CD4-positive, alpha-beta T cell treated with Interleukin-15 for 1 hour (primary cell): ENCODE data around the gene TEX30.
"Not testable (repeated sequence)": the region's sequence is repeated elsewhere in the genome, so short reads cannot be mapped to it uniquely, and the experiment has no call there.

Experiments
- DNase-seq: peaks from one replicate; pipeline ENCODE4 v3.0.0-alpha.2; 2020

The TEX30 gene

DNA sequence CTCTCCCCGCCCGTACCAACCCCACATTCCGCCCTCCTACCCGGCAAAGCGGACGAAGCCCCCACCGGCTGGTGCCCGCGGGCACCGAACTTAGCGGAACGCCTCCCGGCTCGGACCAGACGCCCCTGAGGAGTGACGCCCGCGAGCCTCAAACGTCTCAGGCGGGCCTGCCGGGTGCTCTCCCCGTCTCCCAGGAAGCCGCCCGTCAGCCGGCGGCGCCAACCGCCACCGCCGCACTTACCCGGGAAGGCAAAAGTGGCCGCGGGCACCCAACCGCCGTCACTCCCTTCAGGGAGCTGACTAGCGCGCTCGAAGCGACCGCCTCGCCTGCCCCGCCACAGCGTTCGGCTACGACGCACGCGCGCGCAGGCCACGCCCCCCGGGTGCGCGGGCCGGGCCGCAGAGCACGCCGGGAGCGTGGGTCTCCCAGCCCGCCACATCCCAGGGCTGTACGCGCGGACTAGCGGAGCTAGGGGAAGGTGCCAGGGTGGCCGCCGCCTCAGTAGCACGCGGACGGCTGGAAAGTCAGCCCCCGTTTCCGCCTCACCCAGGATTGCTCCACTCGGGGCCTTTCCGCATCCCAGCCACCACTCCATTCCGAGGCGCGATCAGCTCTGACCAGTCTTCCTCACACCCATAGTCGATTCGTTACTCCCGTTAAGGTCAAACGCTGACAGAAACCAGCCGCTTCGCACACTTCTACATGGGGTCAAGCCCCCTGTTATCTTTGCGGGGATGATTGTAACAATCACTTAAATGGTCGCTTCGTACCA is at the start of gene TEX30:
Gene TEX30 (minus strand): TSS at position 346 of the 773 bp plus-strand sequence. CDS start 3,760 bp downstream, outside the sequence.
- peak; percentile 90 for DNase-seq

DNA sequence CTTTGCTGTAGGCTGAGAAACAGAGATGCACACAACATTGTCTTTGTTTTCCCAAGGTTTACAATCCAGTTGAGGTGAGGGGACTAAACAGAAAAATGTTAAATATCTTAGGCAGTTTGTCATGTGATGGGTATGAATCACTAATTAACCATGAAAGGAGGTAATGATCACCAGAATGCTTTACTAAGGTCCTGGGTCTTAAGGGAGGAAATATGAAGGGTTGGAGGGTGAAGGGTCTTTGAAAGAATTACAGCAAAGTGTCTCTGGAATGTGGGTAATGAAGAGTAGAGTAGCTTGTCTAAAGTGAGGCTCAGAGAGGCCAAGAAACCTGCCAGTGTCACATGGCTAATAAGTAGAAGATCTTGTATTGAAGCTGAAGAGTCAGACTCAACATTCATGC is 44.3 kb upstream of the TEX30 start:
- DNase-seq, result no peak

GRCh38 chr13:102817241-102817640 is 43.7 kb upstream of the TEX30 start:
- DNase-seq, result no peak

DNA sequence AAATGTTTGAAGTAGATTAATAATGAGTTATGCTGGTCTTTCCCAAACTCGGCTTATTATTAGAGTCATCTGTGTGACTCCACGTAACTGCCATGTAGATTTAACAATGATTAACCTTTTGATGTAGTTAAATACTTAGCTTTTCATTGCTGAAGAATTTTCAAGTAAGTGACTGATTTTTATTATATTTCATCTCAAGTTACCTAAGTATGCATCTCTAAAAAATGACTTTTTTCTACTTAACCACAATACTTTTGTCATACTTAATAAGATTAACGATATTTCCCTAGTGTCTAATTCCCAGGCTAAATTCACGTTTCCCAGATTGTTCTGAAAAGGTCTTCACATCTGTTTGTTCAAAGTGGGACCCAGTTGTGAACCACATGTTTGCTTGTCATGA is 43.1 kb upstream of the TEX30 start:
- no peak for DNase-seq

- DNase-seq, result no peak
Measured at GRCh38 chr13:102815788-102816187, 42.2 kb upstream of the TEX30 start.

- no peak for DNase-seq
Measured at GRCh38 chr13:102814793-102815192, 41.2 kb upstream of the TEX30 start.

- no peak for DNase-seq
Measured at GRCh38 chr13:102814025-102814607, 40.5 kb upstream of the TEX30 start.

GRCh38 chr13:102812611-102813287 is 39.2 kb upstream of the TEX30 start:
- no peak for DNase-seq

- no peak for DNase-seq
Measured at GRCh38 chr13:102807699-102808098, 34.1 kb upstream of the TEX30 start.

DNA sequence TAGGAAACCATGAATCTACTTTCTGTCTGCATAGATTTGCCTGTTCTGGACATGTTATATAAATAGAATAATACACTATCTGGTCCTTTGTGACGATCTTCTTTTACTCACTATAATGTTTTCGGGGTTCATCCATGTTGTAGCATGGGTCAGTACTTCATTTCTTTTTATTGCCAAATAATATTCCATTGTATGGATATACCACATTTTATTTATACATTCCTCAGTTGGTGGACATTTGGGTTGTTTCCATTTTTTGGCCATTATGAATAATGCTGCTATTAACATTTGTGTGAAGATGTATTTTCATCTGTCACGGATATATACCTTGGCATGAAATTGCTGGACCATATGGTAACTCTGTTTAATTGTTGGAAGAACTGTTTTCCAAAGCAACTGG is 32.1 kb upstream of the TEX30 start:
- no peak for DNase-seq

- peak; percentile 82 for DNase-seq
Measured at GRCh38 chr13:102800145-102801041, 26.8 kb upstream of the TEX30 start.

GRCh38 chr13:102799426-102800144 is 26.0 kb upstream of the TEX30 start:
- no peak for DNase-seq

DNA sequence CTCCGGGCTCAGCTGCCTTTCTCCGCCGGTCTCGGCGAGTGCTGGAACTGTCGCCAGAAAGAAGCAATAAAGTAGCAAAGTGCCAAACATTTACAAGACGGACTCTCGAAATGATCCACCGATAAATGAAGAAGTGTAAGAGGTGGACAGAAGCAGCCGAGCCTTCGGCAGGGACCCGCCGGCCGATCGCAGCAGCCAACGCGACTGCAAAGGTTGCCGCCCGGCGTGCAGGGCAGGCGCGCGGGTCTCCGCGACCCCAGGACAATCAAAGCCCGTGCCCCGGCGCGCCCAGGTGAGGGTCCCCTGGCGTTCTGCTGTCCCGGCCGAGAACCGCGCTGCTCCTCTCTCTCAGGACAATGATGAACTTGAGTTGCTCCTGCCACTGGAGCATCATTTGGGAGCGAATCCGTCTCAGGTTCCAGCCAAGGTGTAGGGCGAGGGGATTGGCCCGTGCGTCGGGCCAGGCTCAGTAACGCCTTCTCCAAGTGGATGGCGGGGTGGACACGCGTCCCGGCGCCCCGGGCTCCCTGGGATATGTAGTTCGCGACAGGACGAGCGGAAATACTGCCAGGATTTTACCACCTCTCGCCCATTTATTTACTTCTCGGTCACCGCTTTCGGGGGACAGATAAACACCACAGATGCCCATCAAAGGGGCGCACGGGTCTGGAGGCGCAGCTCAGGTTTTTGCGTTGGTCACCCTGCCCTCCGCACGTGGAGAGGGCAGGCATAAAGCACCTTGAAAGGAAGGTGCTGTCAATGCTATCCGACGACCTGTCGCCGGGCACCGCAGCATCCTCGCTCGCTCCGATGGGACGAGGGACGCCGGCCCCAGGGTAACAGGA is 25.2 kb upstream of the TEX30 start, which contains the start of the genes BIVM and POGLUT2:
Gene BIVM (plus strand): TSS at position 539 of the 845 bp plus-strand sequence. CDS start 8,149 bp downstream, outside the sequence.
Gene POGLUT2 (minus strand): TSS at position 396 of the 845 bp plus-strand sequence. CDS start 306 bp downstream, at position 90.
- peak; percentile 69 for DNase-seq

DNA sequence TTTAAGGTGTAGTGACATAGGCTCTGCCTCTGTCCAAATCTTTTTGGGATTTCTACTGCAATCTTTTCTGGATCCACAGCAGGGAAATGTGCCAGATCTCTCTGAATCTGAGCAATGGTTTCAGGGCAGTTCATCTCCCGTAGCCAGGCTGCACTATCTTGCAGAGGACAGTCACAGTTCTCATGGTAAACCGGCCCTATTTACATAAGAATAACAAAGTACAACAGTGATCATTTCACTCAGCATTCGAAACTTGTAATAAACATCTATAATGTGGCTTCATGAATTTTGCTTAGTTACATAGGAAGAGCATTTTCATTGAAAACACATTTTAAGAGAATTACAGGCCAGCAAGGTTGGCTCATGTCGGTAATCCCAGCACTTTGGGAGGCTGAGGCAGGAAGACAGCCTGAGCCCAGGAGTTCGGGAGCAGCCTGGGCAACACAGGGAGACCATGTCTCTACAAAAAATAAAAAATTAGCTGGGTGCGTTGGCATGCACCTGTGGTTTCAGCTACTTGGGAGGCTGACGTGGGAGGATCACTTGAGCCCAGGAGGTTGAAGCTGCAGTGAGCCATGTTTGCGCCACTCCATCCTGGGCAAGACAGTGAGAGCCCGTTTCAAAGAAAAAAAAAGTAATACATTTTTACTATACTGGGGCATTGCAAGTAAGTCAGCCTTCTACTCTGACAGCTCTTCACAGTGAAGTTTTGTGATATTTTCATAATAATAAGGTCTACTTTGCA is 20.2 kb upstream of the TEX30 start:
- no peak for DNase-seq

DNA sequence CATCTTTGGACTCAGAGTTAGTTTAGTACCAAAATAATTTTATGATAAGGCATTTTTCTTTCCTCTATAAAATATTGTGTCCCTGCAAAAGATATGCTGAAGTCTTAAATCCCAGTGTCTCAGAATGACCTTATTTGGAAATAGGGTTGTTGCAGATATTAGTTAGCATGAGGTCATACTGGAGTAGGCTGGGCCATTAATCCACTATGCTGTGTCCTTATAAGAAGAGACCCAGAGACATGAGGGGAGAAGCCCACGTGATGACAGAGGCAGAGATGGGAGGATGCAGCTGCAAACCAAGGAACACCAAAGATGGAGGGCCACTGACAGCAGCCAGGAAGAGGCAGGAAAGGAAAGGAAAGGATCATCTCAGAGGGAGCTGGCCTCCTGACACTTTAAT is 18.8 kb upstream of the TEX30 start:
- DNase-seq, result no peak

- DNase-seq, result no peak
Measured at GRCh38 chr13:102788683-102789082, 15.1 kb upstream of the TEX30 start.

- DNase-seq, result no peak
Measured at GRCh38 chr13:102784483-102784882, 10.9 kb upstream of the TEX30 start.

- DNase-seq, result no peak
Measured at GRCh38 chr13:102781591-102781990, 8.0 kb upstream of the TEX30 start.

DNA sequence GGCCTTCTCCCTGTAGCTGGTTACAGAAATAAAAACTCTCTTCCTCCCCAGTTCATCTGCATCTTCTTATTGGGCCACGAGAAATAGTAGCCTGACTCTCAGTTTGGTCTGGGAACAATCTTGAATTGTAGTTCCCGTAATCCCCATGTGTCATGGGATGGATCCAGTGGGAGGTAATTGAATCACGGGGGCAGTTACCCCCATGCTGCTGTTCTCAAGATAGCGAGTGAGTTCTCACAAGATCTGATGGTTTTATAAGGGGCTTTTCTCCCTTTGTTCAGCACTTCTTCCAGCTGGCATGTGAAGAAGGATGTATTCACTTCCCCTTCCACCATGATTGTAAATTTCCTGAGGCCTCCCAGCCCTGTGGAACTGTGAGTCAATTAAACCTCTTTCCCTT is 7.1 kb upstream of the TEX30 start:
- not testable (repeated sequence) for DNase-seq
